Dermis microvascular lymphatic vessel endothelial cell (primary cell): ENCODE measurements around the gene SPATA24. TPM values are rescaled to one million over a fixed set of nuclear protein-coding genes. Genes with fewer than 3 reads are reported as not detected.
A peak's percentile ranks its signal among the peaks of the same experiment; 100 is the strongest.
"Not testable (repeated sequence)": the region's sequence is repeated elsewhere in the genome, so short reads cannot be mapped to it uniquely, and the experiment has no call there.

Experiments
- DNase-seq, 2 donors: peaks; one replicate each; pipeline versions ENCODE4 v3.0.0 to v3.0.0-alpha.2; 2010; ENCODE audit warnings: low read depth in 2 of 2
- total RNA-seq: library from RNA; depleted of rRNA; stranded (reverse); fragments of >200 nt; gene quantifications from 2 replicates; pipeline ENCODE4 v1.2.1, GENCODE V29; 2014

Gene SPATA24
- total RNA-seq, 1 donor from 2014 or later = 8.1 TPM

GRCh38 chr5:139395844-139396640 is 7.8 kb downstream of the SPATA24 start:
- DNase-seq = no peak

GRCh38 chr5:139394654-139395566 is 9.0 kb downstream of the SPATA24 start, which contains the start of gene PROB1:
Gene PROB1, minus strand, starts transcription at chr5:139395104. Its CDS starts 23 bp downstream, at chr5:139395081.
- peak in 1 of 2 donors; percentile 38 for DNase-seq

GRCh38 chr5:139394123-139394653 is 9.7 kb downstream of the SPATA24 start:
- peak in 1 of 2 donors; percentile 59 for DNase-seq

GRCh38 chr5:139393497-139394122 is 10.3 kb downstream of the SPATA24 start:
- DNase-seq = no peak

GRCh38 chr5:139392678-139393496 is 11.0 kb downstream of the SPATA24 start:
- peak in 1 of 2 donors; percentile 58 for DNase-seq

GRCh38 chr5:139392324-139392677 is 11.6 kb downstream of the SPATA24 start:
- DNase-seq = no peak

- no peak for DNase-seq
Measured at GRCh38 chr5:139391570-139392323, 12.1 kb downstream of the SPATA24 start.

- no peak for DNase-seq
Measured at GRCh38 chr5:139390639-139391569, 13.0 kb downstream of the SPATA24 start.

- no peak for DNase-seq
Measured at GRCh38 chr5:139389701-139390638, 13.9 kb downstream of the SPATA24 start, which contains the start of gene MZB1. Gene MZB1, minus strand, starts transcription at chr5:139389913. Its CDS starts 57 bp downstream, at chr5:139389856.

- peak in 1 of 2 donors; percentile 55 for DNase-seq
Measured at GRCh38 chr5:139388198-139388821, 15.6 kb downstream of the SPATA24 start.

- DNase-seq = no peak
Measured at GRCh38 chr5:139387611-139388197, 16.2 kb downstream of the SPATA24 start.

GRCh38 chr5:139386956-139387355 is 16.9 kb downstream of the SPATA24 start:
- not testable (repeated sequence) for DNase-seq

- no peak for DNase-seq
Measured at GRCh38 chr5:139386050-139386438, 17.8 kb downstream of the SPATA24 start.

GRCh38 chr5:139385061-139386049 is 18.5 kb downstream of the SPATA24 start:
- no peak for DNase-seq

GRCh38 chr5:139384591-139385051 is 19.3 kb downstream of the SPATA24 start:
- DNase-seq = no peak
